ENCODE measurements around the gene KANSL1L. TPM values are rescaled to one million over a fixed set of nuclear protein-coding genes. Genes with fewer than 3 reads are reported as not detected.

KANSL1L gene
- polyA plus RNA-seq, 3 donors = 40.6 to 77.8 (median 61.4) TPM

- DNase-seq = no peak
These were observed 76.4 kb downstream of the KANSL1L start for GRCh38 chr2:210094787-210095186.

GRCh38 chr2:210092791-210093190, 78.4 kb downstream of the KANSL1L start:
- no peak for DNase-seq

GRCh38 chr2:210086930-210087329, 84.3 kb downstream of the KANSL1L start:
- DNase-seq = no peak

DNA sequence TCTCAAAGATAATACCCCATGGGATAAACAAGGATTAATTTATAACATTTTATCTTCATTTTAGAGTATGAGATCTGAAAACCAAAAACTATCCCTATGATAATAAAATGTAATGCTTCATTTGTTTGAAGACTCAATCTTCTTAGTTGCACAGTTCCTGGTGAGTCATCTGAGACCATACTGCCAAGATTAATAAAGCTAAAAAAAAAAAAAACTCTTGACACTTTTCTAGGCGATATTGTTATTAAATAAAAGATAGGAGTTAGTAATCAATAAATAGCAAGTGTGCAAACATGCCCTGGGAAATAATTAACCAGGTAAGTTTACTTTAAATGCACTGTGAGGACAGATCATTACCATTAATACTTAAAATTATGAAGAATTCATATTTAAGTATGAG, 84.9 kb downstream of the KANSL1L start:
- no peak for DNase-seq

DNA sequence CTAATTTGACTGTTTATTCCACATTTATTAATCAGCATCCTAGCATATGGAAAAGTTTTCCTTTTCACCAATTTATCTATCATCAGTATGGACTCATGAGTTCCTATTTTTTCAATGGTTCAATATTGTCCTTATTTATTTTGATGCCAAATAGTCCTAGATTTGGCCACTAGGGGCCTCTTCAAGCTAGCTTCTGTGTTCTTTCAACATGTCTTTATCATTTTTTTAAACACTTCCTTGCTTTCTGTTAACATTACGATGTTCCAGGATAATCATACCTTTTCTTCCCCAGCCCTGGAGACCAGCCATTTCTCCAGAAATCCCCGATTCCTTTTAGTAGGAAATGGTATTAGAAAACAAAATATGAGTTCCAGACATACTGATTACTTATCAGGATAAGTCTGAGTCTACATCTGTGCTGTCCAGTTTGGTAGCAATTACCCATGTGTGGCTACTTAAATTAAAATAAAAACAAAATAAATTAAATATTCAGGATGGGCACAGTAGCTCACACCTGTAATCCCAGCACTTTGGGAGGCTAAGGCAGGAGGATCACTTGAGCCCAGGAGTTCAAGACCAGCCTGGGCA, 98.2 kb downstream of the KANSL1L start:
- DNase-seq = peak; percentile 15

DNA sequence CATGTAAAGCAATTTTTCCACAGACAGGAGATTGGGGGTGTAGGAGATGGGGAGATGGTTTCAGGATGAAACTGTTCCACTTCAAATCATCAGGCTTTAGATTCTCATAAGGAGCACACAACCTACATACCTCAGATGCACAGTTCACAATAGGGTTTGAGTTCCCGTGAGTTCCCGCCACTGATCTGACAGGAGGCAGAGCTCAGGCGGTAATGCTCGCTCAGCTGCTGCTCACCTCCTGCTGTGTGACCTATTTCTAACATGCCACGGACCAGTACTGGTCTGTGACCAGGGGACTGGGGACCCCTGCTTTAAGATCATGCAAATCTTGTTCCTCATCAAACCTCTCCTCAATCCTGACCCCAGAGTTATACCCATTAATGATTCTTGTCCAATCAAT, 98.7 kb downstream of the KANSL1L start:
- no peak for DNase-seq

DNA sequence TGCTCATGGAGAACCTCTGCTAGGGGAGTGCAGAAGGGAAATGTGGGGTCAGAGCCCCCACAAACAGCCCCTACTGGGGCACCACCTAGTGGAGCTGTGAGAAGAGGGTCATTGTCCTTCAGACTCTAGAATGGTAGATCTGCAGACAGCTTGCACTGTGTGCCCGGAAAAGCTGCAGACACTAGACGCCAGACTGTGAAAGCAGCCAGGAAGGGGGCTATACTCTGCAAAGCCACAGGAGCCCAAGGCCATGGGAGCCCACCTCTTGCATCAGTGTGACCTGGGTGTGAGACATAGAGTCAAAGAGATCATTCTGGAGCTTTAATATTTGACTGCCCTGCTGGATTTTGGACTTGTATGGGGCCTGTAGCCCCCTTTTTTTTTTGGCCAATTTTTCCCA, 107.9 kb downstream of the KANSL1L start:
- no peak for DNase-seq

- DNase-seq = no peak
These were observed 115.4 kb downstream of the KANSL1L start for GRCh38 chr2:210055825-210056224.

- DNase-seq = no peak
These were observed 116.5 kb downstream of the KANSL1L start for GRCh38 chr2:210054696-210055095.

DNA sequence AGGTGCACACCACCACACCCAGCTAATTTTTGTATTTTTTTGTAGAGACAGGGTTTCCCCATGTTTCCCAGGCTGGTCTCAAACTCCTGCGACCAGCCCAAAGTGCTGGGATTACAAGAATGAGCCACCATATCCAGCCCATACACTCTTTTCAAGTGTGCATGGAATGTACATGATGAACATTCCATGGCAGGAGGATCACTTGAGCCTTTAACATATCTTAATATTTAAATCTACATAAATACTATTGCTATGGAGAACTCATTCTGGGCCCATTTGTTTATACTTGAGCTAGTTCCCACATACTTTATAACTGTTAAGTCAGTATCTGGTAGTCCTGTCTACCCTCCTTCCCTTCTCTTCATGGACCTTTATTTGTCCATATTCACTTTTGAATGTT, 120.3 kb downstream of the KANSL1L start:
- no peak for DNase-seq

DNA sequence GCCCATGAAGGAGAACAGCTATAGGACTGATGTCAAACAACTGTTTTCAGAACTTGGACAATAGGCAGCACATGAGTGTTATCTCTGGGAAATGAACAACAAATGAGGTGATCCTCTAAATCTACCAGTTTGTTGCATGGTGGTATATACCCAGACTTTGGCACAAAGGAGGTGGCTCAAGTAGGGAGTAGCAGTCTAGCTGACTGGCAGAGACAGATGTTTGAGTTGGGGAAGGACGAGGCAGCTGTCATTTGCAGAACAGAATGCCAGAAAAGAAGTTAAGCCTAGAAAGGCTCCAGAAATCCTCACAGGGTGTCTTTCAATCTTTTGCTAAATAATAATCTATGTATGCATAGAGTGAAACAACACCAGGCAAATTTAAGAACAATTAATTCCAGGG, 121.4 kb downstream of the KANSL1L start:
- DNase-seq = no peak

DNA sequence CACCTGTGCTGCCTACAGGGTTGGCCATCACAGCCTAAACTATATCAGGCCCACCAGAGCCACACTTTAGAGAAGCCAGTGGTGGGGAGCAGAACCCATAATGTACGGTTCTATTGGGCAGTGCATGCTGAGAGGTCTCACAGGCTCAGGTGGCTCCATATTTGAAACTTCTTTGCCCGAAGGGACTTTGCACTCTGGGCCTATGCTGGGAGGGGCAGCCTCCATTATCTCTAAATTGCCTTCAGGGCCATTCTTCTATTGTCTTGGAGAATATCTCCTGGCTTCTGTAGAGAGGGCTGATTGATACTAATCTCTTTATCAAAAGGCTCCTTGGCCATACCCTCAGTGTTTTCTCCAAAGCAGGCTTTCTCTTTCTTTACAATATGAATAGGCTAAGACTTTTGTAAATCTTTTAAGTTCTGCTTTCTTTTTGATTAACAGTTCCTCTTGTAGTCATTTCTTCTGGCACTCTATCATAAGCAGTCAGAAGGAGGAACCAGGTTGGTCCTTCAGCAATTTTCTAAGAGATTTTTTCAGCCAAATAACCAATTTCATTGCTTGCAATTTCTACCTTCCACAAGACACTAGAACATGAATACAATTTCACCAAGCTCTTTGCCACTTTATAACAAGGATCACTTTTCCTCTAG, 124.2 kb downstream of the KANSL1L start:
- DNase-seq = no peak

- no peak for DNase-seq
These were observed 133.1 kb downstream of the KANSL1L start for GRCh38 chr2:210038078-210038477.

DNA sequence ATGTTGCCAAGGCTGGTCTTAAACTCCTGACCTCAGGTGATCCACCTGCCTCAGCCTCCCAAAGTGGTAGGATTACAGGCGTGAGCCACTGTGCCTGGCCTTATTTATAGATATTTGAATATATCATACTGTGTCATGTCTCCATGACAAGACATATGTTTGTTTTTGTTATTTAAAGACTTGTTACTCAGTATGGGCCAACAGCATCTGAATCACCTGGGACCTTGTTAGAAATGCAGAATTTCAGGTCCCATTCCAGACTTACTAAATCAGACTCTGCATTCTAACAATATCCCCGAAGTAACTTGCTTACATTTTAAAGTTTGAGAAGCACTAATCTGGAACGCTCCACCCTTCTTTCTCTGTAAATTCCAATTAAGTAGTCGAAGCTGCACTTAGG, 135.5 kb downstream of the KANSL1L start:
- DNase-seq = no peak

- no peak for DNase-seq
These were observed 137.0 kb downstream of the KANSL1L start for GRCh38 chr2:210034087-210034683.

- DNase-seq = no peak
These were observed 143.0 kb downstream of the KANSL1L start for GRCh38 chr2:210028178-210028577.

GRCh38 chr2:210027608-210028007, 143.6 kb downstream of the KANSL1L start:
- DNase-seq = no peak

DNA sequence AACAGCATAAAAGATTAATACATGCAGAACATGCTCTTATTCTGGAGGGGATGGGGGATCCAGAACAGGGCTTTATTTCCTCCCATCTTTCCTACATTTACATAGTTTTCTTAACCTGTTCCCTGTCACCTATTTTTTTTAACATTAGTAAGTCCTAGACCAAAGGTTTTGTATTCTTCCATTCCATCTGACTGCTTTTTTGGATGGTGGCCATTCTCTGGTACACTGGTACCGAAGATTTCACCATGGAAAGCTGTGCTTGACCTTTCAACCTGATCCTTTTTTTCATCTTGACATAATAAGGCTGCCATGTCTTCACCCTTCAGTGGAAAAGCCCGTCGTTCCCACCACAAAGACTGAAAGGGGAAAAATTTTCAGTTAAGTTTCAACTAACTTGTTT, 148.4 kb downstream of the KANSL1L start:
- no peak for DNase-seq

GRCh38 chr2:210020138-210020537, 151.1 kb downstream of the KANSL1L start:
- no peak for DNase-seq

DNA sequence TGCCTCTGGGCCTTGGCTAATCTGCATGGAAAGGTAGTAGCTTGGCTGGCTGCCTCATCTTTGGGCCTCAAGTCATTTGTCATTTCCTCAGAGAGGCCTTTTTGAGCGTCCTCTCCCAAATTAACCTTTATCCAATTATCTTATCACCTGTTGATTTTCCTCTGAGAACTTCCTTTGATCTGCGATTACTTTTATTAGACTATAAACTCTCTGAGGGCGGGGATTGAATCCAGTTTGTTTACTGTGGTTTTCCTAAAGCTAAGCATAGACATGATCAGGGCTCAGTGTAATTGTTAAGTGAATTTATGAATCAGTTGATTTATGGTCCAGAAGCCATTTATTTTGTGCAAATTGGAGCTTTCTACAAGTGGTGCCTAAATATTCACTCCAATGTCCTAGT, 161.3 kb downstream of the KANSL1L start:
- DNase-seq = no peak

DNA sequence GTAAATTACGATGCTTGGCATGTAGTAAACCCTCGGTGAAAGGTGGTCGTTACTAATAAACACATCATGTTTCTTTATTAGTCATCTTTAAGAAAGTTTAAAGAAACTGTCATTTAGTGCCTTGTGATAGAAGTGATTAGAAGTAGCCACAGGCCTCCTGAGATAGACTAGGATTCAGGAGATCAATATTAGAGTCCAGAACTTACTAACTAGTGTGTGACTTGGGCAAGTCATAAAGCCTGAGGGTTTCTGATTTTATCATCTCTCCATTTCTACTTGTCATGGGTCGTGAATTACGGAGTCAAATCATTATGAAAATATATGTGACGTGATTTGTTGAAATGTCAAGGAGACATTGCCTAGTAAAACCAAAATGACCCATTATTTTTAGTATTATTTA, 162.1 kb downstream of the KANSL1L start:
- DNase-seq = no peak

- no peak for DNase-seq
These were observed 163.3 kb downstream of the KANSL1L start for GRCh38 chr2:210007895-210008294.

DNA sequence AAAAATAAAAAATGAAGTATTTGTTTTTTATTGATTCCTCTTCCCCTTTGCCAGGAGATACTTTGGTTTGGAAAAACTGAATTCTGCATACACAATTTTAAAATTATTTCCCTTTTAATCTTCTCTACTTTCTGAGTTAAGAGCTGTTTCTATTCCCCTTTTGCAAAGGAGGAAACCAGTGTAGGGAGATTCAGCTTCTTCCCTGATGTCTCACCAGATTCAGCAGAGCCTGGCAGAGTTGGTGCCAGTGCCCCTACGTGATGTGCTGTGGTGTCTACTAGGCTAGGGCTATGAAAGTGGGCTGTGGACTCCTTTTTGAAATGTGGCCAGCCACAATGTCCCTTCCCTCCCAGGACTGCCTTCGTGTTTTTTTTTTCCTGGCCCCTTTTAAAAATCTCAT, 166.3 kb downstream of the KANSL1L start:
- no peak for DNase-seq

- DNase-seq = no peak
These were observed 167.8 kb downstream of the KANSL1L start for GRCh38 chr2:210003359-210003758.

Measured in renal pelvis (tissue), 4 donors.